Endothelial cell of umbilical vein (primary cell): Measurements from ENCODE around the gene HOXB5. TPM values are rescaled to one million over a fixed set of nuclear protein-coding genes. Genes with fewer than 3 reads are reported as not detected.

Experiments used
- BruUV-seq: library from RNA; stranded (reverse); fragments of 400-500 nt; replicated peaks from 2 replicates; lab custom pipeline; 2021; lab: Mats Ljungman, UMichigan
- CTCF ChIA-PET: fragments of 300-600, 350-600 bp; sonication (Branson Sonifier 250); formaldehyde crosslinking; loops from one replicate; lab custom pipeline; 2021; ENCODE audit warnings: antibody characterized with exemption, inconsistent platforms; lab: Charles Lee
- POLR2A ChIA-PET: fragments of 300-600, 350-600 bp; sonication (Branson Sonifier 250); formaldehyde crosslinking; loops from one replicate; lab custom pipeline; 2021; ENCODE audit warnings: antibody characterized with exemption, inconsistent platforms; lab: Charles Lee
- DNase-seq: peaks from one replicate; pipeline ENCODE4 v3.0.0-alpha.2; 2011; ENCODE audit warnings: low read depth, low spot score
- FAIRE-seq: peaks from 2 replicates; lab custom pipeline; 2011; peaks lifted over from hg19 to GRCh38; lab: Jason Lieb, UNC
- H2AFZ ChIP-seq: 2 replicates; pipeline ENCODE4 v1.6.0; 2012; ENCODE audit warnings: low read depth, low read length, control low read depth, inconsistent platforms
- H3K27ac ChIP-seq: 2 replicates; pipeline ENCODE4 v1.5.1; 2011; ENCODE audit warnings: low read depth, mild to moderate bottlenecking, control low read depth, low read length, moderate library complexity; ENCODE audit not compliant: insufficient read depth
- H3K27me3 ChIP-seq, 2 experiments: 2 replicates each; pipeline versions ENCODE4 v1.6.0 to v1.6.1; 2011; ENCODE audit warnings: low read length in 2 of 2, mixed read lengths in 1 of 2; ENCODE audit not compliant: control insufficient read depth in 2 of 2, insufficient read depth in 2 of 2
- H3K36me3 ChIP-seq, 2 experiments: 2 replicates in 1 of 2; 3 replicates in 1 of 2; pipeline ENCODE4 v1.5.1; 2011; ENCODE audit warnings: low read length in 2 of 2, mild to moderate bottlenecking in 1 of 2, moderate library complexity in 1 of 2; ENCODE audit not compliant: control insufficient read depth in 2 of 2, insufficient read depth in 2 of 2; ENCODE audit errors: extremely low read depth in 1 of 2
- H3K4me1 ChIP-seq: 3 replicates; pipeline ENCODE4 v1.5.1; 2011; ENCODE audit warnings: mild to moderate bottlenecking, low read length; ENCODE audit not compliant: control insufficient read depth, insufficient read depth; ENCODE audit errors: extremely low read depth
- H3K4me2 ChIP-seq: 2 replicates; pipeline ENCODE4 v1.6.1; 2011; ENCODE audit warnings: low read length, control low read depth, mixed read lengths; ENCODE audit not compliant: insufficient read depth
- H3K4me3 ChIP-seq, 3 experiments: fragments of 200-600 bp in 1 of 3; sonication (generic), shearing (Covaris generic) in 1 of 3; replicated peaks in 1 of 3; 2 replicates each; pipeline ENCODE4 v1.5.1; 2011 to 2016; ENCODE audit warnings: control low read depth in 3 of 3, low read length in 3 of 3, mild to moderate bottlenecking in 2 of 3, inconsistent platforms in 1 of 3, low read depth in 1 of 3, moderate library complexity in 1 of 3; ENCODE audit not compliant: insufficient read depth in 1 of 3
- H3K79me2 ChIP-seq: 2 replicates; pipeline ENCODE4 v1.6.0; 2012; ENCODE audit warnings: low read length, inconsistent platforms; ENCODE audit not compliant: control insufficient read depth, insufficient read depth
- H3K9ac ChIP-seq: replicated peaks from 2 replicates; pipeline ENCODE3; 2011; ENCODE audit warnings: low read length, control low read depth; ENCODE audit not compliant: insufficient read depth; ENCODE audit errors: extremely low read depth
- H3K9me1 ChIP-seq: replicated peaks from 3 replicates; pipeline ENCODE4 v1.6.0; 2011; ENCODE audit warnings: mild to moderate bottlenecking, low read length; ENCODE audit not compliant: control insufficient read depth, insufficient read depth; ENCODE audit errors: extremely low read depth
- H3K9me3 ChIP-seq: replicated peaks from 2 replicates; pipeline ENCODE4 v1.5.1; 2012; ENCODE audit warnings: low read length, inconsistent platforms; ENCODE audit not compliant: control insufficient read depth, insufficient read depth
- H4K20me1 ChIP-seq: replicated peaks from 2 replicates; pipeline ENCODE3; 2011; ENCODE audit warnings: mild to moderate bottlenecking, low read length; ENCODE audit not compliant: control insufficient read depth, insufficient read depth; ENCODE audit errors: extremely low read depth
- FOS ChIP-seq: IDR thresholded peaks from 2 replicates; pipeline ENCODE4 v1.6.1; 2011; ENCODE audit warnings: mild to moderate bottlenecking, low read length, moderate library complexity, borderline replicate concordance; ENCODE audit not compliant: insufficient read depth
- GATA2 ChIP-seq: IDR thresholded peaks from 2 replicates; pipeline ENCODE4 v1.7.0; 2011; ENCODE audit warnings: low read depth, mild to moderate bottlenecking, moderate library complexity, mixed read lengths, low read length; ENCODE audit not compliant: insufficient read length, insufficient read depth
- JUN ChIP-seq: IDR thresholded peaks from 2 replicates; pipeline ENCODE4 v1.6.1; 2011; ENCODE audit warnings: borderline replicate concordance, low read depth; ENCODE audit not compliant: insufficient read length, insufficient read depth
- MAX ChIP-seq: IDR thresholded peaks from 2 replicates; pipeline ENCODE4 v1.6.1; 2011; ENCODE audit not compliant: insufficient read depth, insufficient read length
- MYC ChIP-seq: IDR thresholded peaks from one replicate; pipeline ENCODE4 v1.6.1; 2011; ENCODE audit warnings: mild to moderate bottlenecking, low read depth, low read length
- POLR2A ChIP-seq: IDR thresholded peaks from 2 replicates; pipeline ENCODE4 v1.6.1; 2012; ENCODE audit warnings: low read depth, mild to moderate bottlenecking, control low read depth, low read length
- dilution Hi-C: fragments of 300-500 bp; cut with MboI; formaldehyde crosslinking; loops from one replicate; pipeline ENCODE4 v1.15.0; 2019; ENCODE audit warnings: low sequenced_read_pairs; ENCODE audit not compliant: extremely low pct_ligation_motif_present
- intact Hi-C: fragments of 100-400 bp; cut with micrococcal nuclease; formaldehyde crosslinking; loops from one replicate; pipeline ENCODE4 v1.10.0; 2022
- polyA plus RNA-seq, 4 experiments: library from polyadenylated mRNA; depleted of rRNA in 3 of 4; stranded (reverse) in 3 of 4; unstranded in 1 of 4; fragments of >200 nt; gene quantifications; 2 replicates each; pipeline versions ENCODE4 v1.2.1 to v1.2.3, GENCODE V29; 2011 to 2012; ENCODE audit warnings: missing spikeins in 1 of 4
- total RNA-seq: library from RNA; stranded (reverse); gene quantifications from 2 replicates; pipeline ENCODE4 v1.2.3, GENCODE V29; 2021
- TF ChIP-seq, protein P1 (sequence below), 2 donors: IDR thresholded peaks; 1 replicate in 1 of 2; 2 replicates in 1 of 2; pipeline ENCODE4 v1.5.1; 2011; ENCODE audit warnings: low read length in 2 of 2, mild to moderate bottlenecking in 2 of 2, moderate library complexity in 2 of 2, control low read depth in 1 of 2, inconsistent platforms in 1 of 2, low read depth in 1 of 2; ENCODE audit not compliant: insufficient read depth in 1 of 2; ENCODE audit errors: extremely low read depth in 1 of 2

The HOXB5 gene
- total and polyA plus RNA-seq, 2 donors (not counting 3 experiments of a cell fraction or from before 2014, with no cell fraction given): 2.0 to 8.5 TPM

DNA sequence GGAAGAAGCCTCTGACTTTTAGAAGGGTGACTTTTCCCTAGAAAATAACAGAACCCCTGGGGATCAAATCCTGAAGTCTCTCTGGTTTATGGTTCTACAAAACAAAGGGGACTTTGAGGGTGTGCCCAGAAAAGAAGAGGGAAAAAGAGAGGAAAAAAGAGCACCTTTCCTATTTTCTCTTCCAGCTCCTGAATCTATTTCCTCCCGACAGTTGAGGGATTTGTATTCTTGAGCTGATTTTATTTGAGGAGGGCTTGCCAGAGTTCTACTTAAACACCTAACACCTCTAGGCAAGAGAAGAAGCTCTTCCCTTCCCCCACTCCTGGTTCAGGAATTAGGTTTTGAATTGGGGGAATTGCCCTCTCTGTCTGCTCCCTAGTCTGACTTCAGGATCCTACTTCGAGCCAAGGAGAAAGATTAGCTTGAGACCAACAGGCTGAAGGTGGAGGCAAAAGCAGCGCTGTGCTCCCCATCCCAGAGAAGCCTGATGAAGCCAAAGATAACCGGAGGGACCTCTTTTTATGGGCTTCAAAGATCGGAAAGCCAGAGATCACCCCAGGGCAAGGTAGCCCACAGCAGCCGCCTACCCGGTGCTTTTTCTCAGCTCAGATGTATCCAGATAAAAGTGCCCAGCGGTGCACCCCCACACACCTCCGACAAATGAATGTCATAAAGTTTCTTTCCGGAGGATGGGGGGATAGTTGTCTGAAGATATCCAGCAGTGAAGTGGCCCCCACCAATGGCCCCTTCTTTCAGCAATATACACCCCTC is 4.3 kb downstream of the HOXB5 start:
- BruUV-seq: no TSS peak
- no peak overlapping the region for H3K4me3 ChIP-seq
- H3K27ac ChIP-seq: no peak overlapping the region
- peaks cover 30% of the 10 kb centered on the region for H3K79me2 ChIP-seq
- no peak for DNase-seq
- dilution Hi-C loops (no loop called here), intact Hi-C loops (no loop called here)
- H3K9ac ChIP-seq: no peak overlapping the region
- H3K9me1 ChIP-seq: no peaks in the 10 kb centered on the region
- POLR2A ChIA-PET: no interaction called here
- no peaks in the 10 kb centered on the region for H3K9me3 ChIP-seq
- no peaks in the 10 kb centered on the region for H3K27me3 ChIP-seq
- H3K4me2 ChIP-seq: no peak overlapping the region
- TF ChIP-seq FOS: no peak
- TF ChIP-seq MAX: no peak
- TF ChIP-seq POLR2A: no peak
- TF ChIP-seq JUN: no peak
- TF ChIP-seq, protein P1, sequence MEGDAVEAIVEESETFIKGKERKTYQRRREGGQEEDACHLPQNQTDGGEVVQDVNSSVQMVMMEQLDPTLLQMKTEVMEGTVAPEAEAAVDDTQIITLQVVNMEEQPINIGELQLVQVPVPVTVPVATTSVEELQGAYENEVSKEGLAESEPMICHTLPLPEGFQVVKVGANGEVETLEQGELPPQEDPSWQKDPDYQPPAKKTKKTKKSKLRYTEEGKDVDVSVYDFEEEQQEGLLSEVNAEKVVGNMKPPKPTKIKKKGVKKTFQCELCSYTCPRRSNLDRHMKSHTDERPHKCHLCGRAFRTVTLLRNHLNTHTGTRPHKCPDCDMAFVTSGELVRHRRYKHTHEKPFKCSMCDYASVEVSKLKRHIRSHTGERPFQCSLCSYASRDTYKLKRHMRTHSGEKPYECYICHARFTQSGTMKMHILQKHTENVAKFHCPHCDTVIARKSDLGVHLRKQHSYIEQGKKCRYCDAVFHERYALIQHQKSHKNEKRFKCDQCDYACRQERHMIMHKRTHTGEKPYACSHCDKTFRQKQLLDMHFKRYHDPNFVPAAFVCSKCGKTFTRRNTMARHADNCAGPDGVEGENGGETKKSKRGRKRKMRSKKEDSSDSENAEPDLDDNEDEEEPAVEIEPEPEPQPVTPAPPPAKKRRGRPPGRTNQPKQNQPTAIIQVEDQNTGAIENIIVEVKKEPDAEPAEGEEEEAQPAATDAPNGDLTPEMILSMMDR (IDR thresholded peaks at IDR 0.05; ENCODE audit: extremely low read depth in 1 of 2, insufficient read depth in 1 of 2, low read depth in 1 of 2, low read length in 2 of 2): no peak
- TF ChIP-seq MYC: no peak
- TF ChIP-seq GATA2: no peak
- CTCF ChIA-PET: interaction anchor here (1.1 to 2.3 kb wide), 6 partner anchors 12 to 374 kb away, joined by 3 to 22 read pairs (median 6); no protein-coding TSS in a partner anchor
- FAIRE-seq: no peak
- H3K36me3 ChIP-seq: peaks cover 0 to 8% of the 10 kb centered on the region in 2 experiments
- H3K4me1 ChIP-seq: peaks cover 43% of the 10 kb centered on the region
- no peaks in the 10 kb centered on the region for H4K20me1 ChIP-seq
- no peak overlapping the region for H2AFZ ChIP-seq
